AG10803 (cell line): ENCODE measurements around the gene DBN1.
A peak's percentile ranks its signal among the peaks of the same experiment; 100 is the strongest.

Experiments
- DNase-seq: peaks from one replicate; pipeline ENCODE4 v3.0.0; 2010; ENCODE audit warnings: low read depth
- H3K4me3 ChIP-seq: 2 replicates; pipeline ENCODE4 v1.5.1; 2011; ENCODE audit warnings: mild to moderate bottlenecking, low read length, control low read depth
- CTCF ChIP-seq: conservative IDR thresholded peaks from 2 replicates; pipeline ENCODE4 v1.5.1; 2011; ENCODE audit warnings: mild to moderate bottlenecking, low read length, control low read depth, inconsistent platforms

Gene DBN1

GRCh38 chr5:177431317-177432142 lies 41.9 kb downstream of the DBN1 start:
- no peak overlapping the region for H3K4me3 ChIP-seq
- DNase-seq = no peak

GRCh38 chr5:177430972-177431316 lies 42.5 kb downstream of the DBN1 start:
- H3K4me3 ChIP-seq = no peak overlapping the region
- TF ChIP-seq CTCF = no peak
- no peak for DNase-seq

More at GRCh38 chr5:177431317-177432142, 41.9 kb downstream of the DBN1 start:
- no peak for TF ChIP-seq CTCF

- no peak for TF ChIP-seq CTCF
- no peak overlapping the region for H3K4me3 ChIP-seq
Measured at GRCh38 chr5:177430140-177430951, 43.1 kb downstream of the DBN1 start.

GRCh38 chr5:177429248-177430040 lies 44.0 kb downstream of the DBN1 start:
- no peak for TF ChIP-seq CTCF
- no peak overlapping the region for H3K4me3 ChIP-seq
- DNase-seq = no peak

More at GRCh38 chr5:177430140-177430951, 43.1 kb downstream of the DBN1 start:
- DNase-seq = no peak

GRCh38 chr5:177428574-177429217 lies 44.7 kb downstream of the DBN1 start:
- DNase-seq = no peak
- no peak for TF ChIP-seq CTCF
- H3K4me3 ChIP-seq = no peak overlapping the region

- no peak for DNase-seq
- TF ChIP-seq CTCF = no peak
- peak overlapping the region; percentile 74 for H3K4me3 ChIP-seq
Measured at GRCh38 chr5:177427919-177428573, 45.4 kb downstream of the DBN1 start.
